HepG2 (cell line): ENCODE data around the gene AZU1. TPM values are rescaled to one million over a fixed set of nuclear protein-coding genes. Genes with fewer than 3 reads are reported as not detected.

Experiments used
- CREB1 ChIP-seq, 2 experiments: fragments of 450-650 bp in 1 of 2; IDR thresholded peaks; 2 replicates each; pipeline ENCODE4 v1.6.1; 2016 to 2017; ENCODE audit warnings: control low read depth in 1 of 2, mild to moderate bottlenecking in 1 of 2, missing compliant biosample characterization in 1 of 2, missing genetic modification characterization in 1 of 2
- EEA1 ChIP-seq: sonication (generic); formaldehyde crosslinking; IDR thresholded peaks from 2 replicates; pipeline ENCODE4 v1.5.1; 2020; ENCODE audit warnings: mild to moderate bottlenecking, missing genetic modification reagents, borderline replicate concordance
- ELF4 ChIP-seq: sonication (generic); formaldehyde crosslinking; IDR thresholded peaks from 2 replicates; pipeline ENCODE4 v1.5.0; 2020; ENCODE audit warnings: missing genetic modification reagents, mild to moderate bottlenecking, moderate library complexity, borderline replicate concordance
- ESRRA ChIP-seq: sonication (generic); formaldehyde crosslinking; IDR thresholded peaks from 2 replicates; pipeline ENCODE4 v1.5.1; 2020; ENCODE audit warnings: mild to moderate bottlenecking, low read depth, missing genetic modification reagents
- ETV5 ChIP-seq: IDR thresholded peaks from 2 replicates; pipeline ENCODE4 v1.6.1; 2018; ENCODE audit warnings: missing biosample characterization, missing genetic modification reagents, inconsistent platforms, borderline replicate concordance
- HNF4G ChIP-seq, 2 experiments: sonication (generic) in 1 of 2; formaldehyde crosslinking in 1 of 2; IDR thresholded peaks; 2 replicates each; pipeline versions ENCODE4 v1.4.0 to v1.6.1; 2011 to 2020; ENCODE audit warnings: borderline replicate concordance in 2 of 2, low read depth in 2 of 2, mild to moderate bottlenecking in 2 of 2, low read length in 1 of 2, missing genetic modification reagents in 1 of 2, moderate library complexity in 1 of 2
- HNRNPLL ChIP-seq: fragments of 200-400 bp; formaldehyde crosslinking; IDR thresholded peaks from 2 replicates; pipeline ENCODE4 v1.6.1; 2017; ENCODE audit warnings: mild to moderate bottlenecking, low read depth, low read length; ENCODE audit not compliant: poor library complexity, severe bottlenecking
- HOXA9 ChIP-seq: sonication (generic); formaldehyde crosslinking; IDR thresholded peaks from 2 replicates; pipeline ENCODE4 v1.8.1; 2022; ENCODE audit warnings: missing genetic modification reagents, mild to moderate bottlenecking, moderate library complexity, borderline replicate concordance
- ISX ChIP-seq: sonication (generic); formaldehyde crosslinking; conservative IDR thresholded peaks from 2 replicates; pipeline ENCODE4 v1.5.0; 2020; ENCODE audit warnings: missing genetic modification reagents
- KLF6 ChIP-seq: IDR thresholded peaks from 2 replicates; pipeline ENCODE4 v1.8.0; 2016; ENCODE audit warnings: missing biosample characterization, missing genetic modification reagents
- NFATC3 ChIP-seq: sonication (generic); formaldehyde crosslinking; IDR thresholded peaks from 2 replicates; pipeline ENCODE4 v1.5.1; 2020; ENCODE audit warnings: mild to moderate bottlenecking, missing genetic modification reagents
- RELA ChIP-seq: sonication (generic); formaldehyde crosslinking; IDR thresholded peaks from 2 replicates; pipeline ENCODE4 v1.4.0; 2020; ENCODE audit warnings: missing genetic modification reagents
- RFXANK ChIP-seq: IDR thresholded peaks from 2 replicates; pipeline ENCODE4 v1.6.1; 2016
- SMARCC2 ChIP-seq: fragments of 450-650 bp; IDR thresholded peaks from 2 replicates; pipeline ENCODE4 v1.6.1; 2017; ENCODE audit warnings: antibody characterized with exemption, mild to moderate bottlenecking
- SP1 ChIP-seq, 2 experiments: fragments of 450-650 bp in 1 of 2; sonication (generic) in 1 of 2; formaldehyde crosslinking in 1 of 2; IDR thresholded peaks; 2 replicates each; pipeline versions ENCODE4 v1.4.0 to v1.6.1; 2016 to 2020; ENCODE audit warnings: missing genetic modification reagents in 1 of 2
- TEAD2 ChIP-seq: sonication (generic); formaldehyde crosslinking; IDR thresholded peaks from 2 replicates; pipeline ENCODE4 v1.9.0; 2021; ENCODE audit warnings: missing genetic modification reagents
- XRCC5 ChIP-seq: fragments of 200-400 bp; formaldehyde crosslinking; optimal IDR thresholded peaks from 2 replicates; pipeline ENCODE3; 2017; ENCODE audit warnings: mild to moderate bottlenecking, low read length
- ZBTB34 ChIP-seq: sonication (generic); formaldehyde crosslinking; IDR thresholded peaks from 2 replicates; pipeline ENCODE4 v1.8.0; 2022; ENCODE audit warnings: mild to moderate bottlenecking, missing genetic modification reagents
- ZMAT3 ChIP-seq: sonication (generic); formaldehyde crosslinking; conservative IDR thresholded peaks from 2 replicates; pipeline ENCODE4 v1.7.0; 2021; ENCODE audit warnings: missing genetic modification reagents
- ZNF124 ChIP-seq: sonication (generic); formaldehyde crosslinking; IDR thresholded peaks from 2 replicates; pipeline ENCODE4 v1.4.0; 2020; ENCODE audit warnings: missing genetic modification reagents
- ZNF17 ChIP-seq: sonication (generic); formaldehyde crosslinking; IDR thresholded peaks from 2 replicates; pipeline ENCODE4 v1.5.0; 2020; ENCODE audit warnings: mild to moderate bottlenecking, missing genetic modification reagents
- ZNF549 ChIP-seq: sonication (generic); formaldehyde crosslinking; IDR thresholded peaks from 2 replicates; pipeline ENCODE4 v1.5.0; 2020; ENCODE audit warnings: missing genetic modification reagents
- ZNF747 ChIP-seq: sonication (generic); formaldehyde crosslinking; IDR thresholded peaks from 2 replicates; pipeline ENCODE4 v1.8.1; 2023; ENCODE audit warnings: missing genetic modification reagents, mild to moderate bottlenecking, borderline replicate concordance
- ZNF776 ChIP-seq: sonication (generic); formaldehyde crosslinking; IDR thresholded peaks from 2 replicates; pipeline ENCODE4 v1.4.0; 2020; ENCODE audit warnings: mild to moderate bottlenecking, missing genetic modification reagents
- ZSCAN25 ChIP-seq: sonication (generic); formaldehyde crosslinking; IDR thresholded peaks from 2 replicates; pipeline ENCODE4 v1.8.0; 2022; ENCODE audit warnings: mild to moderate bottlenecking, missing genetic modification reagents
- polyA plus RNA-seq, 8 experiments: library from polyadenylated mRNA; depleted of rRNA in 3 of 8; stranded (reverse) in 7 of 8; unstranded in 1 of 8; fragments of >200 nt; fragmentation: Illumina TruSeq in 4 of 8; extraction: Trizol in 4 of 8; gene quantifications; 2 replicates each; pipeline versions ENCODE4 v1.2.1 to v1.2.3, GENCODE V29; 2011 to 2016; ENCODE audit warnings: low read depth in 4 of 8, missing spikeins in 1 of 8, mixed read lengths in 1 of 8; ENCODE audit not compliant: insufficient read depth in 1 of 8
- total RNA-seq, 5 experiments: library from RNA; depleted of rRNA; stranded (reverse); fragments of >200 nt; fragmentation: Illumina TruSeq; extraction: Trizol; gene quantifications; 2 replicates each; pipeline ENCODE4 v1.2.3, GENCODE V29; 2016; ENCODE audit warnings: low read depth in 1 of 5
- TF ChIP-seq, protein P1 (sequence below): IDR thresholded peaks from 2 replicates; pipeline ENCODE4 v1.6.1; 2016; ENCODE audit warnings: missing compliant biosample characterization, missing genetic modification reagents, borderline replicate concordance

AZU1 gene
- total and polyA plus RNA-seq, 2 of the 13 experiments (the other 11 are each of a cell fraction or from before 2014, with no cell fraction given): not detected

GRCh38 chr19:788983-789700, 38.5 kb upstream of the AZU1 start (continued):
- TF ChIP-seq ZNF776: no peak
- no peak for TF ChIP-seq RFXANK
- no peak for TF ChIP-seq ZNF17
- TF ChIP-seq EEA1: no peak
- TF ChIP-seq ETV5: peak; percentile 90
- no peak for TF ChIP-seq ESRRA (CRISPR knock-in tag)
- TF ChIP-seq TEAD2 (CRISPR knock-in tag): no peak
- no peak for TF ChIP-seq ZNF549 (CRISPR knock-in tag)
- no peak for TF ChIP-seq NFATC3 (CRISPR knock-in tag)
- no peak for TF ChIP-seq KLF6 (CRISPR knock-in tag)
- TF ChIP-seq ZNF747 (CRISPR knock-in tag): no peak
- no peak for TF ChIP-seq CREB1 (IDR thresholded peaks at IDR 0.05)
- no peak for TF ChIP-seq CREB1 (CRISPR knock-in tag; IDR thresholded peaks at IDR 0.05)
- no peak for TF ChIP-seq RELA (CRISPR knock-in tag)
- no peak for TF ChIP-seq HNF4G (IDR thresholded peaks at IDR 0.05; ENCODE audit: borderline replicate concordance, low read depth, low read length)
- TF ChIP-seq HNF4G (CRISPR knock-in tag; IDR thresholded peaks at IDR 0.05; ENCODE audit: borderline replicate concordance, low read depth): peak; percentile 46; the same call in 1 of the 2 replicates
- TF ChIP-seq ZMAT3 (CRISPR knock-in tag): no peak; the same call in 1 of the 2 replicates
- TF ChIP-seq HNRNPLL: peak; percentile 31
- no peak; the same call in 1 of the 2 replicates for TF ChIP-seq ZSCAN25
- TF ChIP-seq ZBTB34 (CRISPR knock-in tag): no peak
- TF ChIP-seq, protein P1, sequence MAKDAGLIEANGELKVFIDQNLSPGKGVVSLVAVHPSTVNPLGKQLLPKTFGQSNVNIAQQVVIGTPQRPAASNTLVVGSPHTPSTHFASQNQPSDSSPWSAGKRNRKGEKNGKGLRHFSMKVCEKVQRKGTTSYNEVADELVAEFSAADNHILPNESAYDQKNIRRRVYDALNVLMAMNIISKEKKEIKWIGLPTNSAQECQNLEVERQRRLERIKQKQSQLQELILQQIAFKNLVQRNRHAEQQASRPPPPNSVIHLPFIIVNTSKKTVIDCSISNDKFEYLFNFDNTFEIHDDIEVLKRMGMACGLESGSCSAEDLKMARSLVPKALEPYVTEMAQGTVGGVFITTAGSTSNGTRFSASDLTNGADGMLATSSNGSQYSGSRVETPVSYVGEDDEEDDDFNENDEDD (CRISPR knock-in tag): peak; percentile 41; the same call in 1 of the 2 replicates
- TF ChIP-seq HOXA9 (CRISPR knock-in tag): no peak
- no peak for TF ChIP-seq ELF4 (CRISPR knock-in tag)
- no peak for TF ChIP-seq SMARCC2
- no peak for TF ChIP-seq ZNF124 (CRISPR knock-in tag)
- no peak for TF ChIP-seq ISX (CRISPR knock-in tag)
- TF ChIP-seq XRCC5: no peak
- no peak for TF ChIP-seq SP1 (IDR thresholded peaks at IDR 0.05)
- TF ChIP-seq SP1 (CRISPR knock-in tag; IDR thresholded peaks at IDR 0.05): 0 out of 2 replicates have a peak, but pooled peaks have one; percentile 21
